Stomach (tissue), 9 donors: Measurements from ENCODE around the gene KCNQ5. TPM values are rescaled to one million over a fixed set of nuclear protein-coding genes. Genes with fewer than 3 reads are reported as not detected.

ENCODE experiments used
- DNase-seq, 2 donors: peaks; one replicate each; pipeline versions ENCODE4 v3.0.0 to v3.0.0-alpha.2; 2013 to 2019
- H3K27ac ChIP-seq, 5 donors: fragments of 200-600 bp in 4 of 5; sonication (generic) in 4 of 5; one replicate each; pipeline ENCODE4 v1.5.1; 2013 to 2019; ENCODE audit warnings: mild to moderate bottlenecking in 1 of 5, moderate library complexity in 1 of 5
- H3K27me3 ChIP-seq, 3 donors: fragments of 200-600 bp; sonication (generic); one replicate each; pipeline ENCODE4 v1.5.1; 2017 to 2019; ENCODE audit warnings: mixed run types in 1 of 3
- H3K36me3 ChIP-seq, 4 donors: fragments of 200-600 bp; sonication (generic); 1 replicate in 3 of 4; 2 replicates in 1 of 4; pipeline ENCODE4 v1.5.1; 2016 to 2019
- H3K4me1 ChIP-seq, 4 donors: fragments of 200-600 bp; sonication (generic); one replicate each; pipeline ENCODE4 v1.5.1; 2016 to 2019
- H3K4me3 ChIP-seq, 4 donors: fragments of 200-600 bp; sonication (generic) in 3 of 4; one replicate each; pipeline ENCODE4 v1.5.1; 2016 to 2019; ENCODE audit warnings: mild to moderate bottlenecking in 1 of 4
- H3K9me3 ChIP-seq, 4 donors: fragments of 200-600 bp; sonication (generic); one replicate each; pipeline ENCODE4 v1.5.1; 2016 to 2019
- CTCF ChIP-seq, 7 experiments: fragments of 450-650 bp in 4 of 7; fragments of 200-600 bp in 3 of 7; sonication (generic) in 3 of 7; IDR thresholded peaks; one replicate each; pipeline ENCODE4 v1.5.1; 2016 to 2019; ENCODE audit warnings: antibody characterized with exemption in 7 of 7, control low read depth in 2 of 7, mild to moderate bottlenecking in 1 of 7
- EP300 ChIP-seq: sonication (generic); formaldehyde crosslinking; IDR thresholded peaks from one replicate; pipeline ENCODE4 v1.6.1; 2017; ENCODE audit warnings: antibody characterized with exemption
- POLR2A ChIP-seq, 4 donors: fragments of 450-650 bp; IDR thresholded peaks; one replicate each; pipeline ENCODE4 v1.6.1; 2016; ENCODE audit warnings: antibody characterized with exemption in 4 of 4, control low read depth in 2 of 4, mild to moderate bottlenecking in 1 of 4, moderate library complexity in 1 of 4
- POLR2AphosphoS5 ChIP-seq, 3 donors: sonication (generic); formaldehyde crosslinking; IDR thresholded peaks; one replicate each; pipeline ENCODE4 v1.6.1; 2016; ENCODE audit warnings: antibody characterized with exemption in 3 of 3
- WGBS, 5 donors: extraction: QIAGEN DNeasy Blood & Tissue Kit in 3 of 5; methylation state at CpG; one replicate each; pipeline versions ENCODE4 v1.1.5 to v1.1.7; 2013 to 2018; 5-methylcytosine and 5-hydroxymethylcytosine counted together
- intact Hi-C: fragments of 100-400 bp; cut with DNase I; formaldehyde crosslinking; loops from one replicate; pipeline ENCODE4 v1.15.1; 2023; ENCODE audit warnings: low total_unique reads
- polyA plus RNA-seq, 3 donors: library from polyadenylated mRNA; stranded (reverse); fragments of 200-250 nt; gene quantifications; one replicate each; pipeline ENCODE4 v1.2.3, GENCODE V29; 2013
- total RNA-seq, 5 donors: library from RNA; depleted of rRNA; stranded (reverse); fragments of >200 nt; gene quantifications; one replicate each; pipeline versions ENCODE4 v1.1.0 to v1.2.3, GENCODE V29; 2014 to 2016
- donor health status: healthy with polysubstance abuse.
- donor health status: Bipolar disorder and iron deficiency.
- donor health status: healthy.

The KCNQ5 gene
- total and polyA plus RNA-seq, 8 donors = 0.12 to 2.8 (median 0.37) TPM; not detected in 2

- Histone ChIP-seq H3K9me3 (no peaks in the 10 kb centered on the region), H3K4me3 (no peak overlapping the region), H3K36me3 (no peaks in the 10 kb centered on the region), H3K4me1 (peaks cover 0 to 6% (median 0%) of the 10 kb centered on the region in 4 donors), H3K27ac (no peak overlapping the region), H3K27me3 (no peaks in the 10 kb centered on the region)
- 83 to 96% (median 91%) methylated on average over 1 of the region's 1 CpG for WGBS, 5 donors
- no peak for DNase-seq
- TF ChIP-seq EP300 = no peak
- TF ChIP-seq POLR2A (IDR thresholded peaks at IDR 0.05) = no peak
- TF ChIP-seq CTCF (IDR thresholded peaks at IDR 0.05) = no peak
- TF ChIP-seq POLR2AphosphoS5 (IDR thresholded peaks at IDR 0.05) = no peak
- intact Hi-C loops = no loop called here
These were observed 251.6 kb downstream of the KCNQ5 start for GRCh38 chr6:72873433-72873832.

GRCh38 chr6:72876256-72876655, 254.4 kb downstream of the KCNQ5 start:
- H3K4me1 ChIP-seq = peaks cover 0 to 6% (median 0%) of the 10 kb centered on the region in 4 donors
- intact Hi-C loops = no loop called here
- H3K4me3 ChIP-seq = no peak overlapping the region
- no peaks in the 10 kb centered on the region for H3K9me3 ChIP-seq
- no peak overlapping the region for H3K27ac ChIP-seq
- no peaks in the 10 kb centered on the region for H3K36me3 ChIP-seq
- TF ChIP-seq POLR2AphosphoS5 (IDR thresholded peaks at IDR 0.05) (no peak), CTCF (IDR thresholded peaks at IDR 0.05) (no peak), EP300 (no peak), POLR2A (IDR thresholded peaks at IDR 0.05) (no peak)
- H3K27me3 ChIP-seq = no peaks in the 10 kb centered on the region
- DNase-seq = no peak

- H3K27me3 ChIP-seq = no peaks in the 10 kb centered on the region
- TF ChIP-seq EP300 (no peak), POLR2A (IDR thresholded peaks at IDR 0.05) (no peak), POLR2AphosphoS5 (IDR thresholded peaks at IDR 0.05) (no peak), CTCF (IDR thresholded peaks at IDR 0.05) (no peak)
- intact Hi-C loops = no loop called here
These were observed 264.3 kb downstream of the KCNQ5 start for GRCh38 chr6:72886170-72886569.

GRCh38 chr6:72890233-72890632, 268.4 kb downstream of the KCNQ5 start:
- H3K4me1 ChIP-seq = no peaks in the 10 kb centered on the region
- TF ChIP-seq EP300 (no peak), POLR2A (IDR thresholded peaks at IDR 0.05) (no peak), CTCF (IDR thresholded peaks at IDR 0.05) (no peak), POLR2AphosphoS5 (IDR thresholded peaks at IDR 0.05) (no peak)
- no peaks in the 10 kb centered on the region for H3K27me3 ChIP-seq
- WGBS, 5 donors = 50 to 74% (median 58%) methylated on average over 1 of the region's 1 CpG
- no peaks in the 10 kb centered on the region for H3K36me3 ChIP-seq
- no peak for DNase-seq
- H3K27ac ChIP-seq = no peak overlapping the region
- peaks cover 0 to 6% (median 0%) of the 10 kb centered on the region in 4 donors for H3K9me3 ChIP-seq
- intact Hi-C loops = no loop called here
- no peak overlapping the region for H3K4me3 ChIP-seq

More at GRCh38 chr6:72886170-72886569, 264.3 kb downstream of the KCNQ5 start:
- no peak for DNase-seq
- H3K4me3 ChIP-seq = no peak overlapping the region
- H3K27ac ChIP-seq = no peak overlapping the region
- peaks cover 0 to 6% (median 0%) of the 10 kb centered on the region in 4 donors for H3K9me3 ChIP-seq
- no peaks in the 10 kb centered on the region for H3K4me1 ChIP-seq
- no peaks in the 10 kb centered on the region for H3K36me3 ChIP-seq
